ENCODE measurements around the gene SUFU.
A peak's percentile ranks its signal among the peaks of the same experiment; 100 is the strongest.

Gene SUFU

GRCh38 chr10:102598243-102598642 is 94.5 kb downstream of the SUFU start:
- no peak for DNase-seq

- no peak for DNase-seq
Observed at GRCh38 chr10:102599565-102600327, 96.0 kb downstream of the SUFU start.

DNA sequence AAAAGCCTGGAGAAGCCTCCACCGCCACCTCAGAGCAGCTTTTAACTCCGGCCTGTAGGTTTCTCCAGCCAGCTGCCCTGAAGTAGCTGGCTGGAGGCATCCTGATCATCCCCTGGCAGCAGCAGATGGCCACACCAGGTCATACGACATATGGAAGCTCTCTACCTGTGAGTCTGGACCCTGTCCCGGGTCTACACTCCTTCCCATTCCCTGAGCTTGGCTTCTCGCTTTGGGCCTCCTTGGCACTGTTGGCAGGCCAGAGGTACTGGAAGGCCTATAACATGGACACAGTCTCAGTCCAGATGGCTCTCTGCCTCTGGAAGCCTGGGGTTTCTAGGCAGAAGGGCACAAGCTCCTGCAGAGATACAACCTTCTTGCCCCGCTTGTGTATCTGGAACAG is 97.0 kb downstream of the SUFU start:
- no peak for DNase-seq

GRCh38 chr10:102601639-102602038 is 97.9 kb downstream of the SUFU start:
- DNase-seq, result no peak

DNA sequence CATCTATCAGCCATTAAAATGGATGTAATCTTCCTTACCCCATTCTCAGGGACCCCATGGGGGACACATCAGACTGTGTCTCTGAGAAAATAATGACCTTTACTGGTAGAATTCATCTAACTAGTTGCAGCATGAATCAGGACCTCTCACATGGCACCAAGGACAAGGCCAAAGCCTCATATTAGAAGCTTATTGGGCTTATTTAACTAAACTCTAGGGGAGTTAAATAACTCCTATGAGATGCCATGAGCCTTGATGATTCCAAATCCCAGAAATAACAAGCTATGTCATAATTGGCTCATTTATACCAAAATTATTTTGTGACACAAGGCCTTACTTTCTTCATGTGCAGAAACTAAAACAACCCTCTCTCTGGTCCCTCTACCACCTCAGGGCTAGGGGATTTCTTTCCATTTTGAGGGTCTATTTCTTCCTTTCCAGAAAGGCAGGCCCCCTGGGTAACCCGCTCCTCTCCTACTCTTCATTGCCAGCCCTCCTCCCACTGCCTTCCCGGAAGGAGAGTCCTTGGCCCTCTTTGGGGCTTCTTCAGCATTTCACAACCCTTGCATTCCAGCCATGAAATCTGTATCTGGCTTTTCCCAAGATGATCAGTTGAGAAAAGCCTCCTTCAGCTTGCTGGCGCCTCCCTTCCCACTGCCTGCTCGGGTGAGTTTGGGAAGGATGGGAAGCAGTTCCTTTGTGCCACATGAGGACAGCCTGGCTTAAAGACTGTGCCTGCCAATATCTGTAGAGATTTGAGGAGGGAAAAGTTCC is 98.7 kb downstream of the SUFU start:
- no peak for DNase-seq

DNA sequence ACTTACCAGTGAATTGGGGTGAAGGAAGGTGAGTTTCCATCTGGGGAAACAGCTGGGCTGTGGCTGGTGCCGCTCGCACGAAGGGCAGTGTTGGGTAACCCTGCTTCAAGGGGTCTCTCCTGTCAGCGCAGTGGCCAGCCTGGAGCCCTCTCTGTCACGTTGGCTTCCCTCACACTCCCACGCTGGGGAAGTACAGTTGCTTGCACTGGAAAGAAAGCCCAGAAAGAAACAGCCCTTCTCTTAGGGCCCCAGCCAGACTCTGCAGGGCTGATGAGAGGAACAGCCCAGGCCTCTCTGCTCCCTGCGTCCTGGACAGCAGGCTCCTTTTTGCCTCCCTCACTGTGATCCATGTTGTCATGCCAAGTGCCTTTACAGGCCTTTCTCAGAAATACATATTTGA is 100.2 kb downstream of the SUFU start:
- no peak for DNase-seq

DNA sequence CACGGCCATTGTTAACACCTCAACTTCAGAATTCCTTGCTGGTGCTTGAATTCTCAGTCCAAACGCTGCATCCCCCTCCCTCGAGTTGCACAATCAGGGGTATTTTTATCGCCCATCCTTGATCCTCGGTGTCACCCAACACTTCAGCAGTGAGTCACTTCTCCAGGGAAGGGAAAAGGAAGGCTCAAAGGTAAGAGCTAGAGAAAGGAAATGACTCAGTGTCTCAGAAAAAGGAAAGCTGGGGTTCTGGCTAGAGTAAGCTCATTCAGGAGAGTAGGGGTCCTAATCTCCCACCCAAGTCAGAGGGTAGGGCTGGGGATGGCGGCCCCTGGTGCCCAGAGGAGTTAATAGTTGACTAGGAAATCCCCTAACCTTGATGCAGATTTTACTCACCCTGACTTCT is 100.7 kb downstream of the SUFU start:
- DNase-seq, result no peak

- DNase-seq, result no peak
Observed at GRCh38 chr10:102605712-102606111, 101.9 kb downstream of the SUFU start.

DNA sequence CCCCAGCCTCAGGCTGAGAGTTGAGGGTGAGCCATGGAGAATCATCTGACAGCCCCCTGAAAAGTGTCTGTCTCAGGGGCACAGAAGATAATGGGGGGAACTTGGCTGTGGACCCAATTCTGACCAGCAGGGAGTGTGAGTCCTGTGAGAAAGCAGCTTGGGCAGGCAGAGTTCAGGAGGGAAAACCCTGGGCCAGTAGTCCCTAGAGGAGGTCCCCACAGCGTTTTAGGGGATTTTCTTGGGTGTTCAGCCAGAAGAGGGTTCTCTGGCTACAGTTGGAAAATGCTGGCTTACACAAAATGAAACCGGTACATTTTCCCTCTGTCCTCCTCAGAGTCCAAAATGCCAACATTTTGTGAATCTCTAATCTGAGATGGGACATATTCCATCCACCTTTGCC is 104.7 kb downstream of the SUFU start:
- no peak for DNase-seq

DNA sequence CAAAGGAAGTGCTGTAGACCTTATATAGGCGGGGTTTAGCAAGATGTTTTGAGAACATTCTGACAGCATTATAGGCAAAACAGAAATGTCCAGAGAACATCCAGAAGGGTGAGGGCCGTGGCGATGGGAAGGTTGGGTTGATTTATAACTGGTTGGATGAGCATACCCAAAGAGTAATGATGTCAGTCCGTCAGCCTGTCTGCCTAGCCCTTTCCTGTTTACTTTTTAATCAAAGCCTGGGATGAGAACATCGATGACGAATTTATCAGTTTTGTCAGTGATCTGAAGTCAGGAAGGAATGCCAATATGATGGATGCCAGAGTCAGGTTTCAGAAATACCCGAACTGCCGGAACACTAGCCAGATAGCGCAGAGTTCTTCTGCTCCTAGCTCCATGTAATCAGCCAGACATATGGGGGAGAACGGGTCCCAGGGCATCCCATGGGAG is 106.7 kb downstream of the SUFU start:
- DNase-seq, result no peak

- DNase-seq, result no peak
Observed at GRCh38 chr10:102611514-102612087, 107.8 kb downstream of the SUFU start.

GRCh38 chr10:102612964-102613275 is 109.1 kb downstream of the SUFU start:
- DNase-seq, result no peak

DNA sequence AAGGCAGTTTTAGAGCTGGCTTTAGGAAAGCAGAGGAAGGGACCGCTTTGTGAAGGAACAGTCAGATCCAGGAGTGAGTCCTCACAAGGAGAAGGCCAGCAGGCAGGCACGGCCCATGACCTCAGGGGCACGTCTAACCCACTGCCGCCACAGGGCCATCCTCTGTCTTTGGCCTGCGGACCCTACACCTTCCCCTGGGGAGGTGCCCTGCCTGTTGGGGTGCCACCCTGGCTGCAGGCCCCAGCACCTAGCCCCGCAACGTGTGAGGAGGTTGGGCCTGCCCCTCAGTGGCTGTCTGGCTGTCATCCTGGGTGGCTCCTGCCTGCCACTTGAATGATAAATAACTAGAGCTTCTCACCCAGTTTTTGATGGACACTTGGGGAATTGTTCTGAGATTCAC is 109.5 kb downstream of the SUFU start:
- DNase-seq, result no peak

DNA sequence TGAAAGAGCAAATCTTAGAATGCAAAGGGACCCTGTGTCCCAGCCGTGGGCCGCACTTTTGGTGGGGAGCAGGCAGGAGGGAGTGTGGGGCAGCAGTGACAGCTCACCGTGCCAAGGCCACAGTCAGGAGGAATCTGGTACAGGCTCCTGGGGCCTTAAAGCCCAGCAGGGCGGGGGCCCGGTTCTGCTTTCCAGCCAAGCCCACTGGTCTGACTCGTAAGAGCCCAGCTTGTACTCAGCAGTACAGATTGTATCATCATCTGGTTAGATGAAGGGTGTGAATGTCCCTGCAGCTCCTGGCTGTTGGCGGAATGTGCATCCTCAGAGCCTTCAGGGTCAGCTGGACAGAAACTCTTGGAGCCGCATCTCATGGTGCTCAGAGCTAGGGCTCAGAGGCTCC is 110.0 kb downstream of the SUFU start:
- DNase-seq, result no peak

DNA sequence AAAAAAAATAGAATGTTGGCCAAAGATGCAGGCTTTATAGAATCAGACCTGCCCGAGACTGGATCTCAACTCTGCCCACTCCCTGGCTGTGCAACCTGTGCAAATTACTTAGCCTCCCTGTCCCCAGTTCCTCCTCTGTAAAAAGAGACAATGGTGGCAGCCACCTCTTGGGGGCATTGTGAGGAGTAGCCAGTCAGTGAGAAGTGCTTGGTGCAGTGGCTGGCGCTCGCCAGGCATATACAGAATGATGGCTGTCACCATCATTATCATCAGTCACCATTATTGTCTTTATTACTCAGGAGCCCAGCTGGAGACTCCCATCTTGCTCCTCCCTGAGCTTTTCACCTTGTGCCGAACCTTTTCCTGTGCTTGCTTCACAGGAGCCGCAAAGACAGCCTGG is 111.1 kb downstream of the SUFU start:
- no peak for DNase-seq

DNA sequence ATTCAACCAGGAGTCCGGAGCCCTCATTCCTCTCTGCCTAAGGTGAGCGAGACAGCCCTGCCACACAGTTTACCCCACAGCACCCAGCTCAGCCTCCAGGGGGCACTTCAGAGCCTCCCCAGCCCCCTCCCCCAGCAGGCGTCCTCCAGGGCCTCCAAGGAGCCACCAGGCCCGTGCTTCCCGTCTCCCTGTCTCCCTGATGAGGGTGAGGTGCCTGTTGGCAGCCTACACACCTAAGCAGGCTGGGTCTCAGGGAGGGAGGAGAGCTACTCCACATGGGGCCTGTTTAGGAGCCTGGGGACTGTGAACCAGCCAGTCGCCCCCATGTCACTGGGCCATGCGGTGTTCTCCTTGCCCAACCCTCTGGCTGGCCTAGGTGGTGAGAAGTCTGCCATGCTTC is 111.6 kb downstream of the SUFU start:
- DNase-seq, result no peak

GRCh38 chr10:102616066-102616770 is 112.4 kb downstream of the SUFU start:
- DNase-seq, result peak; percentile 78

DNA sequence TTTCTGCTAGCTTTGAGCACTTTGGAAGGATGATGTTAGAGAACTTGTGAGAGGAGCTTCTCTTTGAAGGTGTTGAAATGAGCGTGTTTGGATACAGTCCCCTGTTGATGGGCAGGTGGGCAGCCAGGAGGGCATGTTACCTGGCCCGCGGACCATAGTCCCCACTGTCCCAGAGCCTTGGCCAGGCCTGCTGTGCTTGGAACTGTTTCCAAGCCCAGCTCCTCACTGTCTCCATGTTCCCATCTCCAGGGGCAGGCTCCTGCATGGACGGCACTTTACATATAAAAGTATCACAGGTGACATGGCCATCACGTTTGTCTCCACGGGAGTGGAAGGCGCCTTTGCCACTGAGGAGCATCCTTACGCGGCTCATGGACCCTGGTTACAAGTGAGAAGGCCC is 113.3 kb downstream of the SUFU start:
- no peak for DNase-seq

DNA sequence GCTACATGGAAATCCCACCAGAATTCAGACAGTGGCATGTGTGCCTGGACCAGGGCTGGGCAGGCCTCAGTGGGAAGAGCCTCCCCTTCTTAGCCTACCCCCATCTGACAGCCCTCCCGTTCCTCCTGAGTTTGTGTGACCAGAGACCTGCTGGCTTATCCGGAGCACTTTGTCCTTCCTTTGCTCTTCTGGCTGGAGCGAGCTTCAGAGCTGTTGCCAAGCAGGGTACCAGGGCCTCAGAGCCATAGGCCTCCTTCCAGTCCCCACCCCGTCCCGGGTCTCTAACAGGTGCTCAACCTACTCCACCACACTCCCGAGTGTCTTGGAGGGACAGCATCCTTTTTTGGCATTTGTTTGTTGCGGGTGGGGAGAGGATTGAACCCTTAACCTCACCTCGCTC is 114.0 kb downstream of the SUFU start:
- no peak for DNase-seq

GRCh38 chr10:102619281-102619981 is 115.7 kb downstream of the SUFU start:
- DNase-seq, result no peak

DNA sequence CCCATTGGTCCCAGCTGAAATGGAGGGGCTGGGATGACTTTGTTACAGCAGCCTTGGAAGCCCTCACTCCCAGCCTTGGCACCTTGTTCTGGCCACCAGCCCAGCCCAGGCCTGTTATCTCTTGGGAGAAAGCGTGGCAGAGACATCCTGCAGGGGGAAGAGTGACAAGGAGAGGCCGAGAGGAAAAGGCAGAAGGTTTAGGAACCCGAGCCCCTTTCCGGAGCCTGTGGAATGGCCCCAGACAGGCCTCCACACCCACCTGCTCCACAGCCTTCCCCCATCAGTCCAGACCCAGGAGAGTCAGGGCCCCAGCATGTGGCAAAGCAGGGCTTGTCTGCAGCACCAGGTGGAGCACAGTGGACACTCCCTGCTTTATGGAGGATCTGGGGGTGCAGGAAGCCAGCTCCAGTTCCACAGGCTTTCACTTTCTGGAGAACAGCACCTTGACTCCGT is 116.4 kb downstream of the SUFU start:
- no peak for DNase-seq

DNA sequence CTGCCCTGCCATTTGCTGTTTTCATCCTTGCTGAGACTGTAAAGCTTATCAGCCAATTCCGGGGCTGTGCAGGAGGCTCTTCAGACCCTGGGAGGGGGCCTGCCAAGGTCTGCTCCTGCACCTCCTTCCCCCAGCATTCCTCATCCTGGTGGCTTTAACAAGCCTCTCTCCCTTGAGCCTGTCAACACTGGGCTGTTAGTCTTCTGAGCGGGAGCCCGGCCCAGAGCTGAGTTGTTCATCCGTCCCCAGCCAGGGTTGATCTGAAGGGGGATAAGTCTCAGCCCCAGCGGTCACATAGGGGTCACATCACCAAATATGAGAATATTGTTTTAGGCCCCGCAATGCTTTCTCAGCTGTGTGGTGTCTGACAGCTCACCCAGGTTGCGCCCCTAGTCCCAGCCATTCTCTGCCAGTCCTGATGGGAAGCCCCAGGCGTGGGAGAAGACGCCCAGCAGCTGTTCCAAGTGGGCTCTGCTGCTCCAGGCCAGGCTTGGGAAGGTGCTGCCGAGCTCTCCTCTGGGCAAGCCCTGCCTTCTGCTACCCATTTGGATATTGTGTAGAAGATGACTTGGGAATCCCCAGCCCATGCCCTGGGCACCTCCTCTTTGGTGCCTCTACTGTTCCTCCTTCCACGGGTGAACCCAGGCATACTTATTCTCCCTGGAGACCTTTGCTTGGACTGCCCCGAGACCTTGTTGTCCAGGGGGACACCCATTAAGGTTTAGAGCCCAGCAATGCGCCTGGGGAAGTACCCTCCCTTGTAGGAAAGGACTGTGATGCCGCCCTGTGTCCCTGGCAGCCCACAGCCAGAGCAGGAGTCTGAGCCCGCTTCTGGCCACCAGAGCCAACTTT is 117.0 kb downstream of the SUFU start:
- DNase-seq, result no peak
